Measurements from ENCODE around the gene HIVEP2.

Gene HIVEP2

GRCh38 chr6:142892254-142893021, 52.5 kb downstream of the HIVEP2 start:
- no peak for DNase-seq (ENCODE audit: low spot score)

GRCh38 chr6:142891454-142891853, 53.5 kb downstream of the HIVEP2 start:
- DNase-seq (ENCODE audit: low spot score), result no peak

DNA sequence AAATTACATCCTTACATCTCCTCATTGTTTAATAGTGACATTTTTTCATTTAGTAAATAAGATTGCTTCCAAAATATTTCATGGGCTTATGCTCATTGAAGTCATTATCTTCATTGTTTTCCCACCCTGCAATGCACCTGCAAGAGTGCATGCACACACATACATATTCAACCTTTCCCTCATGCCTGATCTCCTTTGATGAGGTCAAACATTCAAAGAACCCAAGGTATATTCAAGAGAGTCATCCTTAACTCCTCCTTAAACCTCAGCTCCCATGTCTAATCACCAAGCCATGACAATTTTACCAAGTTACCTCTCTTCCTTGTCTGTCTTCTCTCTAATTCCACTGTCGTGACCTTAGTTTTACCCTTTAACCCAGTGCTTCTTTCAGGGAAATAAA, 56.5 kb downstream of the HIVEP2 start:
- DNase-seq (ENCODE audit: low spot score), result no peak

- no peak for DNase-seq (ENCODE audit: low spot score)
Observed at GRCh38 chr6:142887517-142887916, 57.5 kb downstream of the HIVEP2 start.

- DNase-seq (ENCODE audit: low spot score), result peak; percentile 31
Observed at GRCh38 chr6:142886431-142887170, 58.4 kb downstream of the HIVEP2 start.

- peak; percentile 81 for DNase-seq (ENCODE audit: low spot score)
Observed at GRCh38 chr6:142885182-142885867, 59.7 kb downstream of the HIVEP2 start.

- DNase-seq (ENCODE audit: low spot score), result no peak
Observed at GRCh38 chr6:142884214-142885035, 60.6 kb downstream of the HIVEP2 start.

- DNase-seq (ENCODE audit: low spot score), result no peak
Observed at GRCh38 chr6:142883011-142883410, 62.0 kb downstream of the HIVEP2 start.

- DNase-seq (ENCODE audit: low spot score), result no peak
Observed at GRCh38 chr6:142881761-142882160, 63.2 kb downstream of the HIVEP2 start.

DNA sequence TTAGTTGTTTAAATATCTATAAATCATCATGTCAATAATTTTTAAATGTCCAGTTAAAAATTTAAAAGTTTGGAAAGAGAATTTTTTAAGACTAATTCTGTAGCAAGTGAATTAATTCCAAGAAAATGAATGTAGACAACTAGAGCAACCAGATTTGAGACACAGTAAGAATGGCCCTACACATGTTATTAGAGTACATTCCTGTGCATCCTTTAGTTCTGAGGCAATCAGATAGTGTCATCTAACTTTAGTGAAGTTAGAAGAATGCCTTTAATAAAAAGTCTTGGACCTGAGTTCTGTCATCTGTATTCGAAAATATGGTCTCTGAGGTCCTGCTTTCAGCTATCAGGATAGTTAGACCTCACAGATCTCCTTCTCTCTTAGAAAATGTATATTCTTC, 63.7 kb downstream of the HIVEP2 start:
- no peak for DNase-seq (ENCODE audit: low spot score)

GRCh38 chr6:142880201-142880600, 64.8 kb downstream of the HIVEP2 start:
- no peak for DNase-seq (ENCODE audit: low spot score)

DNA sequence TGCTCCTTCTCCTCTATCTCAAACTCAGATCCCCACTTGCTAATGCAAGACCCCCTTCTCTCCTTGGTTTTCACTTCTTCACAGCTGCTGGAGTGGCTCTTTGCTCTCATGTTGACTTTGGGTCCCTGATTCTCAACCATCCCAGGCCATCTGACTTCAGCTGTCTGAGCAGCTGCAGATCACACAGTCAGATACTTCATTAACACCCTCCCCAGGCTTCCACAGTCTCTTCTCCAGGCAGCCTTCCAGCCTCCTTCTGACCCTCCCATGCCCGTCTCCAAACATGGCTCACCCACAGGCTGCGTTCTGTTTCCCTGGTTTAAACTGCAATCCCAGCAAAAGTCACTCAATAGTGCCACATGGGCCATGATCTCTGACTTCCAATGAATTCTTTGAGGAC, 65.4 kb downstream of the HIVEP2 start:
- DNase-seq (ENCODE audit: low spot score), result no peak

DNA sequence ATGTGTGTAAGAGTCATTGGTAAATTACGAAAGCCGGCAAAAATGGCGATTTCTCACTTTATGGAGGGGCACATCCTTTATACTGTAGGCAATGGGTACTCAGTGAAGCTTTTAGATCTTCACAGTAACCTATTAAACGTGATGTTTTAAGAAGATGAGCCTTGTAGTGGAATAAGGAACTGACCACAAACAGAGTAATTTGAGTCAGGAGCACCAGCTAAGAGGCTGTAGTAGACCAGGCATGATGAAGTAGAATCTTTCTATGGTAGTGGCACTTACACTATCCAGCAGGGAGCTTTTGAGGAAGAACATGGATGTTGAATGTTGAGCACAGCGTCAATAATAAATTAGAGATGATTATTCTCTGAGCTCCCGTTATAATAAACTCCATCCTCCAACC, 65.9 kb downstream of the HIVEP2 start:
- no peak for DNase-seq (ENCODE audit: low spot score)

- DNase-seq (ENCODE audit: low spot score), result no peak
Observed at GRCh38 chr6:142878407-142878806, 66.6 kb downstream of the HIVEP2 start.

GRCh38 chr6:142874676-142875075, 70.3 kb downstream of the HIVEP2 start:
- peak; percentile 57 for DNase-seq (ENCODE audit: low spot score)

DNA sequence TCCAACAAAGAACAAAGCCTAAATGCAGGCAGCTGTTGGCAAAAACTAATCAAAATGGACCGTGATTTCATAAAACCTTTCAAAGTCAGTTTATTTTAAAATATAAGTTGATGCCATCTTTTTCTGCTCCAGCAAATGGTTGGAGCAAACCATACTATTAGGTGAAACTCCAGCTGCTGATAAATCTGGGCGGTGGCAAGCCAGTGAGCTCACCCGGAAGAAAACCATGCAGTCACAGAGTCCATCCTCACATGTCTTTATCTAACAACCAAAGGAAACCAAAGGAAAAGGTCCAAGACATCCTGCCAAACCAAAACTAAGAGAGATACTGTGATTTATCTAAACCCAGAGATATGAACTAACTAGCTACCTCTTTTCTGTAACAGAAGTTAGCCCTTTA, 72.6 kb downstream of the HIVEP2 start:
- peak; percentile 23 for DNase-seq (ENCODE audit: low spot score)

DNA sequence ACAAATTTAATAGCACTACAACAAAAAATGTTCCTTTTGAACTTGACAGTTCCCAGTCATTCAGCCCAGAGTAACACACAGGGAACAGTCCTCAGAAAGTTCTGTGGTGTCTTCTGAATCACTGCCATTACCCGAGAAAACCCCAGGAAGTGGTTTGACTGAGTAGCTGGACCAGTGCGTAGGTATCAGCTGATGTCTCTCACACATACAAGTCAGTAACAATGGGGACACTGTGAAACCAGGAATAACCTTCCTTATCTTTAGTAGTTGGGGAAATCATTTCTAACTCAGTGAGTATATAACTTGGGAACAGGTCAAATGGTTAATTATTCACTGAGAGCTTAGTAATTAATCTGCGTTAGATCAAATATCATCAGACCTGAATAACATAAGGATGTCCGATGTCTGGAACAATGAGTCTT, 73.1 kb downstream of the HIVEP2 start:
- DNase-seq (ENCODE audit: low spot score), result peak; percentile 58

GRCh38 chr6:142870787-142871415, 74.1 kb downstream of the HIVEP2 start:
- DNase-seq (ENCODE audit: low spot score), result no peak

- DNase-seq (ENCODE audit: low spot score), result no peak
Observed at GRCh38 chr6:142868917-142869316, 76.1 kb downstream of the HIVEP2 start.

- no peak for DNase-seq (ENCODE audit: low spot score)
Observed at GRCh38 chr6:142867988-142868812, 76.8 kb downstream of the HIVEP2 start.

- no peak for DNase-seq (ENCODE audit: low spot score)
Observed at GRCh38 chr6:142867355-142867801, 77.6 kb downstream of the HIVEP2 start.

Measured in LoVo (cell line).